ENCODE data around the gene CES2. TPM values are rescaled to one million over a fixed set of nuclear protein-coding genes. Genes with fewer than 3 reads are reported as not detected.

The CES2 gene
- total and polyA plus RNA-seq, 10 donors = 8.0 to 48.1 (median 32.1) TPM

DNA sequence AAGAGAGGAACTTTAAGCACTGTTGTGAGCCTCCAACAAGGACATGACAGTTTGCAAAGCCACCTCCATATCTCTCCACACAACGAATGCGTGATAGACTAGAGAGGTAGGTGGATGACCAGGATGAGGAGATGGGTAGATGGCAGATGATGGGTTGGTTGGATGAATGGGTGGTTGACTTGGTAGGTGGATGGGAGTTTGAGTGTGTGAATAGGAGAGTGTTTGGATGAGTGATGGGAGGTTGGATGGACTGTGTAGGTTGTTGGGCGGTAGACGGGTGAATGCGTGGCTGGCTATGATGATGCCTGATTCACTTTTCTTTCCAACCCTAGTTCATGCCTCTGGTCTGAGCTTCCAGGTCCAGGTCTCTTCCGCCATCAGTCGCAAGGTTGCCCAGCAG lies 20.8 kb upstream of the CES2 start:
- H3K36me3 ChIP-seq = no peaks in the 10 kb centered on the region
- no peaks in the 10 kb centered on the region for H3K4me1 ChIP-seq
- no peak overlapping the region for H3K4me3 ChIP-seq
- intact Hi-C loops (cut with DNase I; ENCODE audit: low total_unique reads) = no loop called here
- no peaks in the 10 kb centered on the region for H3K9me3 ChIP-seq
- WGBS, 5 donors = 93 to 98% (median 95%) methylated on average over 7 of the region's 7 CpGs
- no peak for DNase-seq
- TF ChIP-seq, protein P1, sequence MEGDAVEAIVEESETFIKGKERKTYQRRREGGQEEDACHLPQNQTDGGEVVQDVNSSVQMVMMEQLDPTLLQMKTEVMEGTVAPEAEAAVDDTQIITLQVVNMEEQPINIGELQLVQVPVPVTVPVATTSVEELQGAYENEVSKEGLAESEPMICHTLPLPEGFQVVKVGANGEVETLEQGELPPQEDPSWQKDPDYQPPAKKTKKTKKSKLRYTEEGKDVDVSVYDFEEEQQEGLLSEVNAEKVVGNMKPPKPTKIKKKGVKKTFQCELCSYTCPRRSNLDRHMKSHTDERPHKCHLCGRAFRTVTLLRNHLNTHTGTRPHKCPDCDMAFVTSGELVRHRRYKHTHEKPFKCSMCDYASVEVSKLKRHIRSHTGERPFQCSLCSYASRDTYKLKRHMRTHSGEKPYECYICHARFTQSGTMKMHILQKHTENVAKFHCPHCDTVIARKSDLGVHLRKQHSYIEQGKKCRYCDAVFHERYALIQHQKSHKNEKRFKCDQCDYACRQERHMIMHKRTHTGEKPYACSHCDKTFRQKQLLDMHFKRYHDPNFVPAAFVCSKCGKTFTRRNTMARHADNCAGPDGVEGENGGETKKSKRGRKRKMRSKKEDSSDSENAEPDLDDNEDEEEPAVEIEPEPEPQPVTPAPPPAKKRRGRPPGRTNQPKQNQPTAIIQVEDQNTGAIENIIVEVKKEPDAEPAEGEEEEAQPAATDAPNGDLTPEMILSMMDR (IDR thresholded peaks at IDR 0.05 in 8 of 11, conservative IDR thresholded peaks at IDR 0.05 in 3 of 11) = no peak
- TF ChIP-seq POLR2A (IDR thresholded peaks at IDR 0.05) = no peak
- no peak for TF ChIP-seq POLR2AphosphoS5 (IDR thresholded peaks at IDR 0.05)
- no peak overlapping the region for H3K27ac ChIP-seq
- peaks cover 0 to 21% (median 0%) of the 10 kb centered on the region in 7 donors for H3K27me3 ChIP-seq (replicated peaks in 1 of 7)

DNA sequence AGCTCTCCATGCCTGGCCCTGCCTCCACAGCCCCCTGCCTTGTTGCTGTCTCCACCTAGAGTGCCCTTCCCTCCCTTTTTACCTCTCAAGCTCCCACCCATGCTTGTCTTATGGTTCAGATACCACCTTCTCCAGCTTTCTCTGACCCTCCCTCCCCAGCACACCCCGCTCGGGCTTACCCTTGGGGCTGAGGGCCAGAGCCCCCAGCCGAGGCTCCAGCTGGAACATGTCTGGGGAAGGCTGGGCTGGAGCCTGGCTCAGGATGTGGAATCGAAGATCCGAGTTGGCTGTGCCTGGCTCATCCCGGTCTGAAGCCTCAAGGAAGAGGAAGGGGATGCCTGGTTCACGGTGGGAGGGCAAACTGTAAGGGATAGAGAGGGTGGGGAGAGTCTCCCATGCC lies 20.3 kb upstream of the CES2 start:
- H3K27ac ChIP-seq = no peak overlapping the region
- peaks cover 0 to 26% (median 0%) of the 10 kb centered on the region in 7 donors for H3K27me3 ChIP-seq (replicated peaks in 1 of 7)
- 66 to 82% (median 72%) methylated on average over 7 of the region's 7 CpGs for WGBS, 5 donors
- H3K4me3 ChIP-seq = no peak overlapping the region
- H3K4me1 ChIP-seq = no peaks in the 10 kb centered on the region
- no peak for DNase-seq
- no peaks in the 10 kb centered on the region for H3K9me3 ChIP-seq
- no peaks in the 10 kb centered on the region for H3K36me3 ChIP-seq
- TF ChIP-seq POLR2A (IDR thresholded peaks at IDR 0.05) (no peak), POLR2AphosphoS5 (IDR thresholded peaks at IDR 0.05) (no peak)
- TF ChIP-seq, protein P1 (IDR thresholded peaks at IDR 0.05 in 8 of 11, conservative IDR thresholded peaks at IDR 0.05 in 3 of 11) = no peak
- intact Hi-C loops (cut with DNase I; ENCODE audit: low total_unique reads) = no loop called here

- no peaks in the 10 kb centered on the region for H3K9me3 ChIP-seq
- no peak overlapping the region for H3K4me3 ChIP-seq
- no peaks in the 10 kb centered on the region for H3K4me1 ChIP-seq
- intact Hi-C loops (cut with DNase I; ENCODE audit: low total_unique reads) = no loop called here
- TF ChIP-seq, protein P1 (IDR thresholded peaks at IDR 0.05 in 8 of 11, conservative IDR thresholded peaks at IDR 0.05 in 3 of 11) = no peak
- no peak for TF ChIP-seq POLR2A (IDR thresholded peaks at IDR 0.05)
- no peak for TF ChIP-seq POLR2AphosphoS5 (IDR thresholded peaks at IDR 0.05)
- no peaks in the 10 kb centered on the region for H3K36me3 ChIP-seq
- no peak for DNase-seq
- H3K27ac ChIP-seq = no peak overlapping the region
- H3K27me3 ChIP-seq (replicated peaks in 1 of 7) = peaks cover 0 to 30% (median 0%) of the 10 kb centered on the region in 7 donors
- WGBS, 5 donors = 84 to 92% (median 87%) methylated on average over 6 of the region's 6 CpGs
These were observed 18.8 kb upstream of the CES2 start for GRCh38 chr16:66916518-66916917.

GRCh38 chr16:66917741-66918140 lies 17.6 kb upstream of the CES2 start:
- H3K4me3 ChIP-seq = no peak overlapping the region
- DNase-seq = no peak
- no peaks in the 10 kb centered on the region for H3K9me3 ChIP-seq
- 84 to 95% (median 87%) methylated on average over 8 to 9 of the region's 9 CpGs for WGBS, 5 donors
- intact Hi-C loops (cut with DNase I; ENCODE audit: low total_unique reads) = no loop called here
- H3K4me1 ChIP-seq = no peaks in the 10 kb centered on the region
- H3K27me3 ChIP-seq (replicated peaks in 1 of 7) = peaks cover 0 to 42% (median 0%) of the 10 kb centered on the region in 7 donors
- TF ChIP-seq POLR2A (IDR thresholded peaks at IDR 0.05) = no peak
- no peak for TF ChIP-seq POLR2AphosphoS5 (IDR thresholded peaks at IDR 0.05)
- TF ChIP-seq, protein P1 (IDR thresholded peaks at IDR 0.05 in 8 of 11, conservative IDR thresholded peaks at IDR 0.05 in 3 of 11) = no peak
- no peaks in the 10 kb centered on the region for H3K36me3 ChIP-seq
- H3K27ac ChIP-seq = no peak overlapping the region
